Astrocyte (in vitro differentiated cells and primary cell): Measurements from ENCODE around the gene TEFM. TPM values are rescaled to one million over a fixed set of nuclear protein-coding genes. Genes with fewer than 3 reads are reported as not detected.

Source experiments
- DNase-seq: peaks from one replicate; pipeline ENCODE4 v3.0.0-alpha.2; 2010; ENCODE audit warnings: low read depth
- FAIRE-seq: peaks from 2 replicates; lab custom pipeline; 2011; peaks lifted over from hg19 to GRCh38; lab: Jason Lieb, UNC
- H2AFZ ChIP-seq: 2 replicates; pipeline ENCODE4 v1.6.0; 2012; ENCODE audit warnings: low read depth, low read length, inconsistent platforms
- H3K27ac ChIP-seq: 2 replicates; pipeline ENCODE4 v1.5.1; 2011; ENCODE audit warnings: low read depth, low read length, inconsistent platforms
- H3K27me3 ChIP-seq: 2 replicates; pipeline ENCODE4 v1.6.0; 2011; ENCODE audit warnings: low read length, inconsistent platforms; ENCODE audit not compliant: insufficient read depth
- H3K36me3 ChIP-seq: 2 replicates; pipeline ENCODE4 v1.5.1; 2011; ENCODE audit warnings: low read length, inconsistent platforms; ENCODE audit not compliant: insufficient read depth
- H3K4me1 ChIP-seq: 2 replicates; pipeline ENCODE4 v1.5.1; 2011; ENCODE audit warnings: low read length, inconsistent platforms; ENCODE audit not compliant: insufficient read depth
- H3K4me2 ChIP-seq: 2 replicates; pipeline ENCODE4 v1.6.0; 2012; ENCODE audit warnings: low read length, inconsistent platforms
- H3K4me3 ChIP-seq: 2 replicates; pipeline ENCODE4 v1.5.1; 2011; ENCODE audit warnings: low read depth, mild to moderate bottlenecking, low read length, inconsistent platforms; ENCODE audit not compliant: insufficient read depth
- H3K79me2 ChIP-seq: 2 replicates; pipeline ENCODE4 v1.6.0; 2012; ENCODE audit warnings: mild to moderate bottlenecking, low read length, inconsistent platforms; ENCODE audit not compliant: insufficient read depth
- H3K9ac ChIP-seq: 2 replicates; pipeline ENCODE4 v1.6.0; 2012; ENCODE audit warnings: mild to moderate bottlenecking, low read length, inconsistent platforms
- H3K9me3 ChIP-seq: 2 replicates; pipeline ENCODE4 v1.5.1; 2012; ENCODE audit warnings: low read depth, mild to moderate bottlenecking, low read length, inconsistent platforms; ENCODE audit not compliant: insufficient read depth
- H4K20me1 ChIP-seq: 2 replicates; pipeline ENCODE4 v1.6.0; 2012; ENCODE audit warnings: low read length, inconsistent platforms; ENCODE audit not compliant: insufficient read depth
- H3K27ac Mint-ChIP-seq: one replicate; pipeline ENCODE4 v1.8.0; 2021; ENCODE audit warnings: mild to moderate bottlenecking, mixed read lengths; ENCODE audit not compliant: unreplicated experiment
- H3K27me3 Mint-ChIP-seq: one replicate; pipeline ENCODE4 v1.8.0; 2021; ENCODE audit warnings: low read depth, mixed read lengths; ENCODE audit not compliant: unreplicated experiment
- H3K36me3 Mint-ChIP-seq: one replicate; pipeline ENCODE4 v1.8.0; 2021; ENCODE audit warnings: low read depth, mixed read lengths; ENCODE audit not compliant: unreplicated experiment
- H3K4me1 Mint-ChIP-seq: one replicate; pipeline ENCODE4 v1.8.0; 2021; ENCODE audit warnings: low read depth, mixed read lengths; ENCODE audit not compliant: unreplicated experiment
- H3K4me3 Mint-ChIP-seq: one replicate; pipeline ENCODE4 v1.8.0; 2021; ENCODE audit warnings: mild to moderate bottlenecking, moderate library complexity, mixed read lengths; ENCODE audit not compliant: unreplicated experiment
- H3K9me3 Mint-ChIP-seq: one replicate; pipeline ENCODE4 v1.8.0; 2021; ENCODE audit warnings: mild to moderate bottlenecking, mixed read lengths; ENCODE audit not compliant: unreplicated experiment
- CTCF ChIP-seq: IDR thresholded peaks from 2 replicates; pipeline ENCODE4 v1.5.1; 2011; ENCODE audit warnings: low read depth, mild to moderate bottlenecking, inconsistent platforms, low read length, moderate library complexity; ENCODE audit not compliant: insufficient read depth
- EZH2 ChIP-seq: IDR thresholded peaks from 2 replicates; pipeline ENCODE4 v1.6.1; 2012; ENCODE audit warnings: mild to moderate bottlenecking, low read length, inconsistent platforms; ENCODE audit not compliant: insufficient read depth
- total RNA-seq: library from RNA; stranded (reverse); gene quantifications from 2 replicates; pipeline ENCODE4 v1.2.1, GENCODE V29; 2021

The TEFM gene
- total RNA-seq, 1 donor from 2014 or later = 11.5 TPM

- no peak overlapping the region for H3K27ac ChIP-seq
- H3K9me3 ChIP-seq = no peaks in the 10 kb centered on the region
- TF ChIP-seq EZH2 = no peak
- no peak for TF ChIP-seq CTCF
- H2AFZ ChIP-seq = no peak overlapping the region
- H4K20me1 ChIP-seq = no peaks in the 10 kb centered on the region
- no peaks in the 10 kb centered on the region for H3K79me2 ChIP-seq
- H3K4me3 ChIP-seq = no peak overlapping the region
- no peak overlapping the region for H3K9ac ChIP-seq
- no peaks in the 10 kb centered on the region for H3K27me3 ChIP-seq
- no peaks in the 10 kb centered on the region for H3K4me1 ChIP-seq
- DNase-seq = peak; percentile 27
- FAIRE-seq = no peak
- H3K36me3 ChIP-seq = peaks cover 7% of the 10 kb centered on the region
- Mint-ChIP-seq H3K36me3 (no peaks in the 10 kb centered on the region), H3K4me3 (no peak overlapping the region), H3K27ac (no peak overlapping the region), H3K9me3 (no peaks in the 10 kb centered on the region), H3K4me1 (no peaks in the 10 kb centered on the region), H3K27me3 (no peaks in the 10 kb centered on the region)
- no peak overlapping the region for H3K4me2 ChIP-seq
Measured at GRCh38 chr17:30858556-30859250, 47.3 kb downstream of the TEFM start.

GRCh38 chr17:30854146-30854545, 51.9 kb downstream of the TEFM start:
- Mint-ChIP-seq H3K36me3 (peaks cover 2% of the 10 kb centered on the region), H3K4me3 (no peak overlapping the region), H3K9me3 (no peaks in the 10 kb centered on the region), H3K4me1 (no peaks in the 10 kb centered on the region), H3K27me3 (no peaks in the 10 kb centered on the region), H3K27ac (no peak overlapping the region)
- no peak for DNase-seq
- H3K4me2 ChIP-seq = no peak overlapping the region
- no peak for TF ChIP-seq CTCF
- TF ChIP-seq EZH2 = no peak
- H3K36me3 ChIP-seq = peaks cover 7% of the 10 kb centered on the region
- H3K4me1 ChIP-seq = no peaks in the 10 kb centered on the region
- H3K9ac ChIP-seq = no peak overlapping the region
- H3K27me3 ChIP-seq = no peaks in the 10 kb centered on the region
- H4K20me1 ChIP-seq = no peaks in the 10 kb centered on the region
- no peak overlapping the region for H3K27ac ChIP-seq
- no peak for FAIRE-seq
- no peaks in the 10 kb centered on the region for H3K9me3 ChIP-seq
- no peak overlapping the region for H2AFZ ChIP-seq
- H3K4me3 ChIP-seq = no peak overlapping the region
- no peaks in the 10 kb centered on the region for H3K79me2 ChIP-seq

Other genes with a start within 250 kb of the TEFM start
- gene CRLF3, start 81.5 kb downstream of the TEFM start, total RNA-seq = 7.6 and 8.0 TPM in 2 replicates
- 2.2 and 2.6 TPM in 2 replicates for gene ATAD5, start 74.3 kb downstream of the TEFM start, total RNA-seq
- 0.89 and 1.1 TPM in 2 replicates for gene ADAP2, start 15.7 kb upstream of the TEFM start, total RNA-seq
- 5.6 and 7.5 TPM in 2 replicates for gene RNF135, start 64.8 kb upstream of the TEFM start, total RNA-seq
- 53.7 and 54.9 TPM in 2 replicates for gene NF1, start 188.7 kb upstream of the TEFM start, total RNA-seq